GM23338 (cell line): Measurements from ENCODE around the gene PPM1N. TPM values are rescaled to one million over a fixed set of nuclear protein-coding genes. Genes with fewer than 3 reads are reported as not detected.

ENCODE experiments used
- ATAC-seq: fragments of 200-7000 bp; cut with Tn5 transposase; 3 replicates; pipeline ENCODE4 v1.9.1; 2020
- DNase-seq: peaks from one replicate; pipeline ENCODE4 v3.0.0-alpha.2; 2015; ENCODE audit warnings: low spot score
- H2AFZ ChIP-seq: fragments of 200-600 bp; sonication (generic); 2 replicates; pipeline ENCODE4 v1.8.0; 2016; ENCODE audit warnings: antibody characterized with exemption, mild to moderate bottlenecking, moderate library complexity
- H3F3A ChIP-seq: fragments of 200-600 bp; sonication (generic); replicated peaks from 2 replicates; pipeline ENCODE4 v1.8.0; 2017; ENCODE audit warnings: antibody characterized with exemption, mixed run types, low read depth
- H3K27ac ChIP-seq: fragments of 200-600 bp; sonication (generic); 2 replicates; pipeline ENCODE4 v1.6.1; 2016; ENCODE audit warnings: low read depth
- H3K27me3 ChIP-seq: fragments of 200-600 bp; sonication (generic); 2 replicates; pipeline ENCODE4 v1.8.0; 2016; ENCODE audit warnings: mild to moderate bottlenecking, mixed run types, moderate library complexity; ENCODE audit not compliant: insufficient read depth
- H3K36me3 ChIP-seq: fragments of 200-600 bp; sonication (generic); 2 replicates; pipeline ENCODE4 v1.8.0; 2016; ENCODE audit warnings: mild to moderate bottlenecking; ENCODE audit not compliant: insufficient read depth
- H3K4me1 ChIP-seq: fragments of 200-600 bp; sonication (generic); 2 replicates; pipeline ENCODE4 v1.8.0; 2016; ENCODE audit warnings: mild to moderate bottlenecking, moderate library complexity; ENCODE audit not compliant: insufficient read depth
- H3K4me2 ChIP-seq: fragments of 200-600 bp; sonication (generic); 2 replicates; pipeline ENCODE4 v1.7.1; 2017; ENCODE audit warnings: mixed run types
- H3K4me3 ChIP-seq: fragments of 200-600 bp; sonication (generic); 2 replicates; pipeline ENCODE4 v1.6.1; 2016; ENCODE audit warnings: mixed run types
- H3K79me2 ChIP-seq: fragments of 200-600 bp; sonication (generic); replicated peaks from 2 replicates; pipeline ENCODE4 v1.8.0; 2017; ENCODE audit warnings: mild to moderate bottlenecking; ENCODE audit not compliant: insufficient read depth
- H3K9me2 ChIP-seq: fragments of 200-600 bp; sonication (generic); 2 replicates; pipeline ENCODE4 v1.8.0; 2017; ENCODE audit not compliant: insufficient read depth
- H4K20me1 ChIP-seq: fragments of 200-600 bp; sonication (generic); replicated peaks from 2 replicates; pipeline ENCODE4 v1.8.0; 2017; ENCODE audit warnings: mild to moderate bottlenecking; ENCODE audit not compliant: insufficient read depth
- H3K27ac Mint-ChIP-seq: 2 replicates; pipeline ENCODE4 v1.8.0; 2020; ENCODE audit warnings: inconsistent platforms, mild to moderate bottlenecking, moderate library complexity, mixed read lengths
- H3K27me3 Mint-ChIP-seq: 3 replicates; pipeline ENCODE4 v1.8.0; 2022; ENCODE audit warnings: low read depth, mild to moderate bottlenecking, moderate library complexity, mixed read lengths, inconsistent platforms; ENCODE audit not compliant: insufficient read depth, poor library complexity
- H3K36me3 Mint-ChIP-seq: 3 replicates; pipeline ENCODE4 v1.8.0; 2021; ENCODE audit warnings: low read depth, mild to moderate bottlenecking, inconsistent platforms, moderate library complexity, mixed read lengths
- H3K4me1 Mint-ChIP-seq: 3 replicates; pipeline ENCODE4 v1.8.0; 2020; ENCODE audit warnings: mild to moderate bottlenecking, inconsistent platforms, mixed read lengths
- H3K4me3 Mint-ChIP-seq: 3 replicates; pipeline ENCODE4 v1.8.0; 2021; ENCODE audit warnings: moderate library complexity, mild to moderate bottlenecking, inconsistent platforms, mixed read lengths
- H3K9me3 Mint-ChIP-seq: 3 replicates; pipeline ENCODE4 v1.8.0; 2020; ENCODE audit warnings: moderate library complexity, mild to moderate bottlenecking, inconsistent platforms, mixed read lengths
- CREB1 ChIP-seq: fragments of 250-450 bp; sonication (Bioruptor Pico); IDR thresholded peaks from 2 replicates; pipeline ENCODE4 v1.5.0; 2020; ENCODE audit warnings: low read depth, mild to moderate bottlenecking, moderate library complexity
- CTCF ChIP-seq, 2 experiments: fragments of 200-600 bp in 1 of 2; sonication (generic) in 1 of 2; conservative IDR thresholded peaks; 2 replicates each; pipeline versions ENCODE4 v1.5.1 to v1.6.1; 2016 to 2017; ENCODE audit warnings: antibody characterized with exemption in 2 of 2, low read depth in 2 of 2, mild to moderate bottlenecking in 2 of 2, moderate library complexity in 1 of 2
- ETS1 ChIP-seq: IDR thresholded peaks from 2 replicates; pipeline ENCODE4 v1.6.1; 2016; ENCODE audit warnings: antibody characterized with exemption
- EZH2 ChIP-seq: fragments of 200-600 bp; sonication (generic); IDR thresholded peaks from one replicate; pipeline ENCODE4 v1.8.0; 2017; ENCODE audit warnings: antibody characterized with exemption, mild to moderate bottlenecking, low read depth; ENCODE audit not compliant: unreplicated experiment
- EZH2phosphoT487 ChIP-seq: fragments of 200-600 bp; sonication (generic); IDR thresholded peaks from one replicate; pipeline ENCODE4 v1.8.1; 2018; ENCODE audit warnings: antibody characterized with exemption; ENCODE audit not compliant: unreplicated experiment
- JUNB ChIP-seq: IDR thresholded peaks from one replicate; pipeline ENCODE4 v1.6.1; 2016; ENCODE audit warnings: antibody characterized with exemption; ENCODE audit not compliant: unreplicated experiment
- NANOG ChIP-seq: IDR thresholded peaks from 2 replicates; pipeline ENCODE4 v1.6.1; 2016; ENCODE audit warnings: antibody characterized with exemption, borderline replicate concordance
- POLR2AphosphoS5 ChIP-seq: IDR thresholded peaks from 2 replicates; pipeline ENCODE4 v1.6.1; 2016; ENCODE audit warnings: antibody characterized with exemption, low read depth
- STAT1 ChIP-seq: IDR thresholded peaks from one replicate; pipeline ENCODE4 v1.6.1; 2016; ENCODE audit warnings: antibody characterized with exemption; ENCODE audit not compliant: unreplicated experiment
- ZNF331 ChIP-seq: fragments of 250-450 bp; sonication (Bioruptor Pico); IDR thresholded peaks from 2 replicates; pipeline ENCODE4 v1.5.0; 2020; ENCODE audit warnings: low read depth, mild to moderate bottlenecking, moderate library complexity
- ZNF462 ChIP-seq: fragments of 250-450 bp; sonication (Bioruptor Pico); IDR thresholded peaks from 2 replicates; pipeline ENCODE4 v1.5.0; 2020; ENCODE audit warnings: mild to moderate bottlenecking, moderate library complexity
- polyA plus RNA-seq: library from polyadenylated mRNA; unstranded; fragments of >200 nt; fragmentation: Nextera tagmentation; extraction: Ambion mirVana; gene quantifications from 2 replicates; pipeline ENCODE4 v1.2.1, GENCODE V29; 2016
- total RNA-seq: library from RNA; depleted of rRNA; stranded (reverse); fragments of >200 nt; shearing (Covaris generic); gene quantifications from 2 replicates; pipeline ENCODE4 v1.2.3, GENCODE V29; 2014

Gene PPM1N
- total and polyA plus RNA-seq, 2 experiments from 2014 or later: 15.2 to 25.1 TPM

- no peak for DNase-seq
- H3K4me1 Mint-ChIP-seq: peaks cover 23% of the 10 kb centered on the region
- Histone ChIP-seq H3K4me2 (no peak overlapping the region), H3K36me3 (no peaks in the 10 kb centered on the region), H3K27ac (no peak overlapping the region), H3K27me3 (peaks cover 41% of the 10 kb centered on the region), H2AFZ (no peak overlapping the region), H3K4me3 (no peak overlapping the region), H4K20me1 (no peaks in the 10 kb centered on the region), H3K9me2 (no peaks in the 10 kb centered on the region), H3F3A (peaks cover 26% of the 10 kb centered on the region), H3K4me1 (peaks cover 8% of the 10 kb centered on the region; the same call in 1 of the 2 replicates), H3K79me2 (no peaks in the 10 kb centered on the region)
- H3K27ac Mint-ChIP-seq: no peak overlapping the region
- no peak for ATAC-seq
- H3K4me3 Mint-ChIP-seq: peak overlapping the region; percentile 79
- TF ChIP-seq STAT1: no peak
- no peak for TF ChIP-seq NANOG
- TF ChIP-seq JUNB: no peak
- no peak for TF ChIP-seq ZNF331 (CRISPR knock-in tag)
- H3K27me3 Mint-ChIP-seq: peaks cover 41% of the 10 kb centered on the region
- H3K36me3 Mint-ChIP-seq: no peaks in the 10 kb centered on the region; the same call in 2 of the 3 replicates
- H3K9me3 Mint-ChIP-seq: peaks cover 10% of the 10 kb centered on the region
Measured at GRCh38 chr19:45451850-45452387, 46.3 kb upstream of the PPM1N start.

GRCh38 chr19:45455707-45456499 is 42.3 kb upstream of the PPM1N start:
- ATAC-seq (peak; percentile 93), DNase-seq (peak; percentile 91)
- H3K4me3 ChIP-seq: peak overlapping the region; percentile 27; the same call in 1 of the 2 replicates
- Mint-ChIP-seq H3K4me3 (no peak overlapping the region), H3K27me3 (peaks cover 27% of the 10 kb centered on the region), H3K4me1 (peaks cover 17% of the 10 kb centered on the region), H3K9me3 (peaks cover 10% of the 10 kb centered on the region), H3K36me3 (no peaks in the 10 kb centered on the region; the same call in 2 of the 3 replicates), H3K27ac (peak overlapping the region; percentile 88; the same call in 1 of the 2 replicates)
- no peak for TF ChIP-seq EZH2phosphoT487
- TF ChIP-seq ETS1: no peak
- TF ChIP-seq CTCF (conservative IDR thresholded peaks at IDR 0.05; ENCODE audit: low read depth in 2 of 2): no peak
- no peak for TF ChIP-seq STAT1
- TF ChIP-seq EZH2: no peak
- peak; percentile 61; the same call in 1 of the 2 replicates for TF ChIP-seq CREB1 (CRISPR knock-in tag)
- no peak for TF ChIP-seq ZNF462 (CRISPR knock-in tag)
- TF ChIP-seq POLR2AphosphoS5: no peak
- TF ChIP-seq ZNF331 (CRISPR knock-in tag): no peak
- H4K20me1 ChIP-seq: no peaks in the 10 kb centered on the region
- H3K27me3 ChIP-seq: peaks cover 16% of the 10 kb centered on the region
- H3K9me2 ChIP-seq: no peaks in the 10 kb centered on the region
- peak overlapping the region; percentile 72; the same call in 1 of the 2 replicates for H3K4me2 ChIP-seq
- H3K36me3 ChIP-seq: no peaks in the 10 kb centered on the region
- peaks cover 20% of the 10 kb centered on the region; the same call in 1 of the 2 replicates for H3F3A ChIP-seq
- 0 out of 2 replicates have a peak overlapping the region, but pooled peaks have one; percentile 59 for H3K27ac ChIP-seq
- H3K79me2 ChIP-seq: no peaks in the 10 kb centered on the region
- H2AFZ ChIP-seq: peak overlapping the region; percentile 97
- peaks cover 4% of the 10 kb centered on the region; the same call in 1 of the 2 replicates for H3K4me1 ChIP-seq
